Mucosa of descending colon (tissue), 3 donors: ENCODE results near the gene TNRC6B. TPM values are rescaled to one million over a fixed set of nuclear protein-coding genes. Genes with fewer than 3 reads are reported as not detected.
A peak's percentile ranks its signal among the peaks of the same experiment; 100 is the strongest.

Experiments
- ATAC-seq: fragments of 200-7000 bp; cut with Tn5 transposase; one replicate; pipeline ENCODE4 v1.9.1; 2020; ENCODE audit warnings: mild to moderate bottlenecking, moderate library complexity
- DNase-seq, 3 donors: peaks; one replicate each; pipeline ENCODE4 v3.0.0-alpha.2; 2020
- H3K36me3 ChIP-seq: fragments of 200-600 bp; one replicate; pipeline ENCODE4 v1.8.0; 2021; ENCODE audit warnings: low read depth, mild to moderate bottlenecking
- H3K4me1 ChIP-seq: fragments of 200-600 bp; one replicate; pipeline ENCODE4 v1.8.0; 2021; ENCODE audit warnings: low read depth, mild to moderate bottlenecking
- H3K4me3 ChIP-seq: fragments of 200-600 bp; one replicate; pipeline ENCODE4 v1.8.0; 2021; ENCODE audit warnings: mild to moderate bottlenecking
- H3K9me3 ChIP-seq: fragments of 200-600 bp; one replicate; pipeline ENCODE4 v1.8.0; 2021; ENCODE audit warnings: mild to moderate bottlenecking
- CTCF ChIP-seq: fragments of 200-600 bp; IDR thresholded peaks from one replicate; pipeline ENCODE4 v1.8.0; 2022; ENCODE audit warnings: antibody characterized with exemption, mild to moderate bottlenecking
- intact Hi-C, 2 donors: fragments of 100-400 bp; cut with DNase I in 1 of 2; cut with micrococcal nuclease in 1 of 2; formaldehyde crosslinking; loops; one replicate each; pipeline versions ENCODE4 v1.11.0 to v1.11.1; 2022; cut with DNase I, micrococcal nuclease
- total RNA-seq, 3 donors: library from RNA; stranded (reverse); fragmentation: NEBNext Ultra II Directional in 2 of 3; extraction: Animal tissue kit (Norgen Biotek cat#: 25700) in 2 of 3; gene quantifications; one replicate each; pipeline versions ENCODE4 v1.2.1 to v1.2.4, GENCODE V29; 2021 to 2023
- donor health status: DM: no; HTN: no; CAD: no; lungs with moderate emphysema.
- donor health status: DM: no; HTN: no; CAD: no.
- donor health status: DM: no; HTN: yes; CAD: no.

Gene TNRC6B
- total RNA-seq, 3 donors from 2014 or later, result 58.6 to 72.9 (median 58.9) TPM

- Histone ChIP-seq H3K36me3 (no peaks in the 10 kb centered on the region), H3K4me1 (peaks cover 13% of the 10 kb centered on the region), H3K4me3 (no peak overlapping the region), H3K9me3 (no peaks in the 10 kb centered on the region)
- intact Hi-C loops, result no loop called here
- ATAC-seq, result peak; percentile 18
- DNase-seq, result no peak
- no peak for TF ChIP-seq CTCF
Observed at GRCh38 chr22:40211476-40212054, 33.8 kb downstream of the TNRC6B start.

GRCh38 chr22:40212121-40212520, 34.4 kb downstream of the TNRC6B start:
- H3K9me3 ChIP-seq, result no peaks in the 10 kb centered on the region
- ATAC-seq (peak; percentile 26), DNase-seq (no peak)
- TF ChIP-seq CTCF, result no peak
- no peak overlapping the region for H3K4me3 ChIP-seq
- peaks cover 13% of the 10 kb centered on the region for H3K4me1 ChIP-seq
- intact Hi-C loops, result no loop called here
- no peaks in the 10 kb centered on the region for H3K36me3 ChIP-seq

GRCh38 chr22:40213478-40213877, 35.8 kb downstream of the TNRC6B start:
- no peak for ATAC-seq
- TF ChIP-seq CTCF, result no peak
- no peaks in the 10 kb centered on the region for H3K9me3 ChIP-seq
- no peak overlapping the region for H3K4me3 ChIP-seq
- H3K36me3 ChIP-seq, result no peaks in the 10 kb centered on the region
- no peak for DNase-seq
- intact Hi-C loops, result no loop called here
- H3K4me1 ChIP-seq, result peaks cover 16% of the 10 kb centered on the region

- ATAC-seq (peak; percentile 75), DNase-seq (no peak)
- no peak for TF ChIP-seq CTCF
- H3K4me3 ChIP-seq, result no peak overlapping the region
- intact Hi-C loops, result no loop called here
- no peaks in the 10 kb centered on the region for H3K36me3 ChIP-seq
- H3K9me3 ChIP-seq, result no peaks in the 10 kb centered on the region
- peaks cover 23% of the 10 kb centered on the region for H3K4me1 ChIP-seq
Observed at GRCh38 chr22:40215266-40215665, 37.5 kb downstream of the TNRC6B start.

GRCh38 chr22:40216041-40216756, 38.5 kb downstream of the TNRC6B start:
- H3K4me3 ChIP-seq, result no peak overlapping the region
- TF ChIP-seq CTCF, result no peak
- intact Hi-C loops, result no loop called here
- no peaks in the 10 kb centered on the region for H3K36me3 ChIP-seq
- DNase-seq, result no peak
- H3K4me1 ChIP-seq, result peaks cover 23% of the 10 kb centered on the region
- ATAC-seq, result peak; percentile 37
- no peaks in the 10 kb centered on the region for H3K9me3 ChIP-seq
